Ammon's horn (tissue), 1 donor: Measurements from ENCODE around the gene PLCB1.
"Not testable (repeated sequence)": the region's sequence is repeated elsewhere in the genome, so short reads cannot be mapped to it uniquely, and the experiment has no call there.

Source experiments
- DNase-seq: peaks from one replicate; pipeline ENCODE4 v3.0.0-alpha.2; 2016; ENCODE audit warnings: low spot score

Gene PLCB1

GRCh38 chr20:8547035-8547650 lies 415.1 kb downstream of the PLCB1 start:
- DNase-seq, result no peak

GRCh38 chr20:8547968-8548588 lies 416.0 kb downstream of the PLCB1 start:
- DNase-seq, result no peak

DNA sequence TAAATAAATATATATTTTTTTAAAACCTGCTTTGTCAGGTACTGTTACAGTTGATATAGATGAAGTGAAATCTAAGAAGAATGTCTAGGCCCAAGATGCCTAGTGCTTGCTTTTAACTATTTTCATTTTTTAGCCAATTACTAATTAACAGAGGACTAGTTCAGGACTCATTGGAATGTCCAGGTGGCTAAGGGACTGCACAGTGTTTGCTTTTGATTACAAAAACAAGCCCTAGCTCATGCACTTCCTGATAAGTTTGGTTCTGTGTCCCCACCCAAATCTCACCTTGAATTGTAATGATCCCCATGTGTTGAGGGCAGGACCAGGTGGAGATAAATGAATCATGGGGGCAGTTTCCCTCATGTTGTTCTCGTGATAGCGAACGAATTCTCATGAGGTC lies 417.1 kb downstream of the PLCB1 start:
- DNase-seq, result no peak

GRCh38 chr20:8557711-8558110 lies 425.6 kb downstream of the PLCB1 start:
- no peak for DNase-seq

DNA sequence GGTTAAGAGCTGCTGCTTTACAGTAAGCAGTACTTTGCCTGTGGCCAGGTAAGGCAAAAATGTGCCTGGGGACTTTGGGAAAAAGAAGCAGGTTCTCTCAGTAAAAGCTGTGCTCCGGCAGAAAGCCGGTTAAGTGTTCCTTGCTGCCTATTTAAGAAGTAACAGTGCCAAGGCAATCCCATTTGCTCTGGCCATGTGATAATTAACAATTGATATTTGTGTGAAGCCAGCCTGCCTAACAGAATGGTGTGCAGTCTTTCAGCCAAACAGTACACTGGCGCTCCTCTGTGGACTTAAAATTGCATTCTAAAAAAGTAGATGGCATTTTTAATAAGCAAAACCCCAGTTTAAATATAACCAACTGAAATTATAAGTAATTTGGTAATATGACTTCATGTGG lies 430.3 kb downstream of the PLCB1 start:
- DNase-seq, result peak; percentile 77

GRCh38 chr20:8568075-8568474 lies 436.0 kb downstream of the PLCB1 start:
- DNase-seq, result no peak

DNA sequence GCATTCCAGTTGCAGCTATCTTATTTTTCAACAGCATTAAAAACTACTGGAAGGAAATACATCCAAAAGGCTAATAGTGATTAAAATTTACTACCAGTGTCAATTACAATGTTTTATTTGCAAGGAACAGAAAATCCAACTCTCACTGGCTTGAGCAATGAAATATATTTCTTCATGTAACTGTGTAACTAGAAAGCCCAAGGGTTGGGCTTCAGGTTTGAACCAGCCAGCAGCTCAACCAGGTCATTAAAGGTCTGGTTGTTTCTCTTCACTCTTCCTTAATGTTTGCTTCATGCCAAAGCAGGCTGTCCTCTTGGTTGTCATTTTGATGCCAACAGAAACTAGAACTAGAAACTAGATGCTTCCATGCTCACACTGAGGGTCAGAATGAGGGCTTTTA lies 437.7 kb downstream of the PLCB1 start:
- no peak for DNase-seq

- DNase-seq, result no peak
Observed at GRCh38 chr20:8571611-8572010, 439.5 kb downstream of the PLCB1 start.

- DNase-seq, result no peak
Observed at GRCh38 chr20:8573686-8574085, 441.6 kb downstream of the PLCB1 start.

GRCh38 chr20:8575114-8575513 lies 443.0 kb downstream of the PLCB1 start:
- no peak for DNase-seq

- no peak for DNase-seq
Observed at GRCh38 chr20:8578161-8578865, 446.2 kb downstream of the PLCB1 start.

DNA sequence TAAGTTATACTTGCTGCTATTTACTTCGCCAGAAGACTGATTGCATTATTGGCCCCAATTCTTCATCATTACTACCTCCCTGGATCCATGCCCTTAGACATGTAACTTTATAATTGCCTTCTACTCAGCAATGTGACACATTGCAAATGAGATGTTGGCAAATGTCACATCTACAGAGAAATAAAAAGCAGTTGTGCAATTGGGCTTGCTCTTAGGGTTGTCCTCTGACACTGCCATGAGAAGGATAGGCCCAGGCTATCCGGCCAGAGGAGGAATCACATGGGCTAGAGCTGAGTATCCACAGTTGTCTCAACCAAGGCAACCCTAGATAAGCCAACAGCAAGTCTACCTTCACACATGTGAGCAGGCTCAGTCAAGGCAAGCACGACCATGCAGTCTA lies 447.0 kb downstream of the PLCB1 start:
- DNase-seq, result no peak

- no peak for DNase-seq
Observed at GRCh38 chr20:8581446-8582183, 449.5 kb downstream of the PLCB1 start.

GRCh38 chr20:8583012-8583565 lies 451.0 kb downstream of the PLCB1 start:
- no peak for DNase-seq

DNA sequence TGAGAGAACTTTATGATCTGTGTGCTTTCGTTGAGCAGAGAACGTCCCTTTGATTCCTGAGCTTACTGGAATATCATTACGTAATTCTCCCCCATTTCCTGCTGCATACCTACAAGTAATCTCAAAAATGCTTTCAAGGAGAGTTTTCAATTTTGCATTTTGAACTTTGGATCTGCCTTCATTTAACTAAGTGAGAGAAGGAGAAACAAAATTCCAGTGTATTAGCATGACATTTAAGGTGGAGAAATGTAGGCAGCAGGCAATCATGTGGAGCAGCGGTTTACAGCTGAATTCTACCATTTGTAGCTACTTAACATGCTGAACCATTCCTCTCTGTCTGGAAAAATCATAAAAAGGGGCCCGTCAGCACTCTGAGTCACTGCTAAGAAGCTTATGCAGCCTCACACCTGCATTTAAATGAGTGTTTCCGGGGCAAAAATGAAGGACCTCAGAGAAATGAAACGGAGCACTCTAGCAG lies 451.5 kb downstream of the PLCB1 start:
- DNase-seq, result no peak

- no peak for DNase-seq
Observed at GRCh38 chr20:8587251-8587650, 455.2 kb downstream of the PLCB1 start.

- DNase-seq, result no peak
Observed at GRCh38 chr20:8587810-8588209, 455.7 kb downstream of the PLCB1 start.

GRCh38 chr20:8589956-8590355 lies 457.9 kb downstream of the PLCB1 start:
- no peak for DNase-seq

DNA sequence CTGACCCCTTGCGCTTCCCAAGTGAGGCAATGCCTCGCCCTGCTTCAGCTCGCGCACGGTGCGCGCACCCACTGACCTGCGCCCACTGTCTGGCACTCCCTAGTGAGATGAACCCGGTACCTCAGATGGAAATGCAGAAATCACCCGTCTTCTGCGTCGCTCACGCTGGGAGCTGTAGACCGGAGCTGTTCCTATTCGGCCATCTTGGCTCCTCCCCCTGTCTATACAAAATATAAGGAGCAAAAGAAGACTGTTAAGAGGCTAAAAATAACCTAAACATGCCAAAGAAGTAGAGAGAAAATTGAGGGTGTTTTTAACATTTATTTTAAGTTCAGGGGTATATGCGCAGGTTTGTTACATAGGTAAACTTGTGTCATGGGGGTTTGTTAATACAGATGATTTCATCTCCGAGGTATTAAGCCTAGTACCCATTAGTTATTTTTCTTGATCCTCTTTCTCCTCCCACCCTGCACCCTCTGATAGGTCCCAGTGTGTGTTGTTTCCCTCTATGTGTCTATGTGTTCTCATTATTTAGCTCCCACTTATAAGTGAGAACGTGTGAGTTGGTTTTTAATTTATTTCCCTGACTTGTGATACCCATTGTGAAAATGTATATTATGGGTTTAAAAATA lies 469.0 kb downstream of the PLCB1 start:
- DNase-seq, result not testable (repeated sequence)

GRCh38 chr20:8601542-8601912 lies 469.5 kb downstream of the PLCB1 start:
- DNase-seq, result no peak

DNA sequence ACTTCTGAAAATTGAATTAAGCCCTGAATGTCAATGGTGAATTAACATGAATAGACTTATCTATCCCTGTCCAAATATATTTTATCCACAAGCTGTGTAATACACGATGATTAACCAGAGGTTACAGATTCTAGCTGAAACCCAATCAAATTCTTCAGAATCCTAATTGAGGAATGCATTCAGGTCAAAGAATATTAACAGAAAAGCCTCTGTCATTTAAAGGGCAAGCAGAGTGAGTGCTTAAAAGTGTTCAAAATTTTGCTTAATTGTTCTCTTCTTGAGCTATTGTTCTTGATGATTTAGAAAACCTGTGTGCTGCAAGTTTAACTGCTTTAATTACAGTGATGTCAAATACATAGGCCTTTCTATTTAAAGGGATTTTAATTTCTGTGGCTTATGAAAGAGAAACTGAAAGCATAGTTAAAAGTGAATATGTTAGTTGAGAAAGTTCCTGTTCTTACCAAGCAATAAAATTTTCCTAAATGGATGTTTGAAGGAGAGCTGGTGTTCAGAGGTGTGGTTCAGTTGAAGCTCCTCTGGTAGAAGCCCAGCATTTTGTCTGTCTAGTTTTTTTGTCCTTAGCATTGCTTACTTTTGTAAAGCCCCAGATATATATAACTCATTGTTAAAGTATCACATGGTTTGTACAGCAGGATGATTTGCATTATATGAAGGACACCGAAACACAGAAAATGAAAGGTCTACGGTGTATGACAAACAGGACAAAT lies 470.5 kb downstream of the PLCB1 start:
- DNase-seq, result no peak
